ENCODE results near the gene GRIK4. TPM values are rescaled to one million over a fixed set of nuclear protein-coding genes. Genes with fewer than 3 reads are reported as not detected.

GRIK4 gene
- total RNA-seq, 2 experiments from 2014 or later: 0.06 TPM; not detected in 1

GRCh38 chr11:120660024-120660565, 148.5 kb downstream of the GRIK4 start:
- no peaks in the 10 kb centered on the region for H3K9me3 ChIP-seq (ENCODE audit: low read length)
- POLR2A ChIA-PET: no interaction called here
- peaks cover 33% of the 10 kb centered on the region for H3K4me1 ChIP-seq (ENCODE audit: insufficient read depth, low read length, poor library complexity, severe bottlenecking)
- intact Hi-C loops (cut with micrococcal nuclease; ENCODE audit: unreplicated experiment): loop anchor here (1.0 to 10.0 kb wide), 3 partner anchors 55 to 295 kb away; no protein-coding TSS in a partner anchor
- no peaks in the 10 kb centered on the region for H3K36me3 ChIP-seq (ENCODE audit: insufficient read depth, low read length)
- no TSS peak for BruUV-seq (replicated peaks)
- H3K4me3 ChIP-seq (ENCODE audit: low read depth, low read length, poor library complexity, severe bottlenecking): no peak overlapping the region
- H3K27ac ChIP-seq (ENCODE audit: low read depth, low read length, poor library complexity, severe bottlenecking): no peak overlapping the region
- H4K20me1 ChIP-seq (ENCODE audit: insufficient read depth, low read length): no peaks in the 10 kb centered on the region
- H2AFZ ChIP-seq (ENCODE audit: low read length): no peak overlapping the region; the same call in 1 of the 2 replicates
- CTCF ChIA-PET (ENCODE audit: unreplicated experiment): interaction anchor here (0.9 kb wide), 2 partner anchors 54 to 142 kb away, joined by 3 to 5 read pairs; no protein-coding TSS in a partner anchor
- no peaks in the 10 kb centered on the region for H3K9me2 ChIP-seq (ENCODE audit: insufficient read depth, low read length)
- peak; percentile 84 for TF ChIP-seq CTCF (conservative IDR thresholded peaks at IDR 0.05; ENCODE audit: low read length)
- no peak for TF ChIP-seq EZH2phosphoT487 (IDR thresholded peaks at IDR 0.05; ENCODE audit: borderline replicate concordance, low read depth, low read length)
- DNase-seq (ENCODE audit: low spot score): peak; percentile 82
- peak overlapping the region; percentile 25; the same call in 1 of the 2 replicates for H3K4me2 ChIP-seq (ENCODE audit: low read length)
- no peaks in the 10 kb centered on the region for H3K79me2 ChIP-seq (ENCODE audit: insufficient read depth, low read depth, low read length)

GRCh38 chr11:120662071-120662676, 150.6 kb downstream of the GRIK4 start:
- Histone ChIP-seq H2AFZ (ENCODE audit: low read length) (no peak overlapping the region), H3K9me3 (ENCODE audit: low read length) (no peaks in the 10 kb centered on the region), H3K9me2 (ENCODE audit: insufficient read depth, low read length) (no peaks in the 10 kb centered on the region), H3K27ac (ENCODE audit: low read depth, low read length, poor library complexity, severe bottlenecking) (no peak overlapping the region), H3K36me3 (ENCODE audit: insufficient read depth, low read length) (no peaks in the 10 kb centered on the region), H3K4me3 (ENCODE audit: low read depth, low read length, poor library complexity, severe bottlenecking) (no peak overlapping the region), H3K4me2 (ENCODE audit: low read length) (no peak overlapping the region), H3K79me2 (ENCODE audit: insufficient read depth, low read depth, low read length) (no peaks in the 10 kb centered on the region), H3K4me1 (ENCODE audit: insufficient read depth, low read length, poor library complexity, severe bottlenecking) (peaks cover 33% of the 10 kb centered on the region), H4K20me1 (ENCODE audit: insufficient read depth, low read length) (no peaks in the 10 kb centered on the region)
- ChIA-PET CTCF (ENCODE audit: unreplicated experiment) (no interaction called here), POLR2A (interaction anchor here (1.2 kb wide), 1 partner anchor 36 kb away, joined by 5 read pairs; no protein-coding TSS in a partner anchor)
- no peak for DNase-seq (ENCODE audit: low spot score)
- intact Hi-C loops (cut with micrococcal nuclease; ENCODE audit: unreplicated experiment): loop anchor here (10.0 kb wide), 1 partner anchor 293 kb away; no protein-coding TSS in a partner anchor
- no peak for TF ChIP-seq CTCF (conservative IDR thresholded peaks at IDR 0.05; ENCODE audit: low read length)
- TF ChIP-seq EZH2phosphoT487 (IDR thresholded peaks at IDR 0.05; ENCODE audit: borderline replicate concordance, low read depth, low read length): no peak
- no TSS peak for BruUV-seq (replicated peaks)

GRCh38 chr11:120663142-120663541, 151.6 kb downstream of the GRIK4 start:
- peak; percentile 24 for DNase-seq (ENCODE audit: low spot score)
- no peak overlapping the region for H2AFZ ChIP-seq (ENCODE audit: low read length)
- H3K4me2 ChIP-seq (ENCODE audit: low read length): no peak overlapping the region
- H3K27ac ChIP-seq (ENCODE audit: low read depth, low read length, poor library complexity, severe bottlenecking): no peak overlapping the region
- no peaks in the 10 kb centered on the region for H3K36me3 ChIP-seq (ENCODE audit: insufficient read depth, low read length)
- no TSS peak for BruUV-seq (replicated peaks)
- no peak overlapping the region for H3K4me3 ChIP-seq (ENCODE audit: low read depth, low read length, poor library complexity, severe bottlenecking)
- peaks cover 24% of the 10 kb centered on the region for H3K4me1 ChIP-seq (ENCODE audit: insufficient read depth, low read length, poor library complexity, severe bottlenecking)
- no peaks in the 10 kb centered on the region for H3K9me3 ChIP-seq (ENCODE audit: low read length)
- no peaks in the 10 kb centered on the region for H4K20me1 ChIP-seq (ENCODE audit: insufficient read depth, low read length)
- ChIA-PET POLR2A (no interaction called here), CTCF (ENCODE audit: unreplicated experiment) (no interaction called here)
- no peak for TF ChIP-seq EZH2phosphoT487 (IDR thresholded peaks at IDR 0.05; ENCODE audit: borderline replicate concordance, low read depth, low read length)
- no peaks in the 10 kb centered on the region for H3K9me2 ChIP-seq (ENCODE audit: insufficient read depth, low read length)
- no peaks in the 10 kb centered on the region for H3K79me2 ChIP-seq (ENCODE audit: insufficient read depth, low read depth, low read length)
- intact Hi-C loops (cut with micrococcal nuclease; ENCODE audit: unreplicated experiment): loop anchor here (10.0 kb wide), 1 partner anchor 292 kb away; no protein-coding TSS in a partner anchor

Data from OCI-LY7 (cell line).